Vagina (tissue), 2 donors: ENCODE results near the gene DNASE1L3.

Experiments used
- CTCF ChIP-seq, 3 experiments: fragments of 450-650 bp in 2 of 3; fragments of 200-600 bp in 1 of 3; sonication (generic) in 1 of 3; IDR thresholded peaks; one replicate each; pipeline ENCODE4 v1.5.1; 2017 to 2019; ENCODE audit warnings: antibody characterized with exemption in 3 of 3, mild to moderate bottlenecking in 2 of 3, moderate library complexity in 2 of 3
- POLR2A ChIP-seq, 2 donors: fragments of 450-650 bp; IDR thresholded peaks; one replicate each; pipeline ENCODE4 v1.6.1; 2017; ENCODE audit warnings: antibody characterized with exemption in 2 of 2, mild to moderate bottlenecking in 2 of 2, moderate library complexity in 2 of 2
- POLR2AphosphoS5 ChIP-seq, 2 donors: sonication (generic); formaldehyde crosslinking; IDR thresholded peaks; one replicate each; pipeline ENCODE4 v1.9.0; 2017; ENCODE audit warnings: antibody characterized with exemption in 2 of 2, mild to moderate bottlenecking in 2 of 2, low read depth in 1 of 2; ENCODE audit not compliant: insufficient read depth in 1 of 2

GRCh38 chr3:58180099-58180880, 30.5 kb downstream of the DNASE1L3 start:
- no peak for TF ChIP-seq POLR2A (IDR thresholded peaks at IDR 0.05)
- no peak for TF ChIP-seq CTCF (IDR thresholded peaks at IDR 0.05)
- TF ChIP-seq POLR2AphosphoS5 (IDR thresholded peaks at IDR 0.05; ENCODE audit: insufficient read depth in 1 of 2, low read depth in 1 of 2) = no peak
